HG03039 (cell line): ENCODE results near the gene SCYGR7.
"Not testable (repeated sequence)": the region's sequence is repeated elsewhere in the genome, so short reads cannot be mapped to it uniquely, and the experiment has no call there.

ENCODE experiments used
- ATAC-seq: cut with Tn5 transposase; IDR thresholded peaks from one replicate; pipeline ENCODE4 v1.9.1; 2021; ENCODE audit warnings: mild to moderate bottlenecking, moderate library complexity; ENCODE audit not compliant: unreplicated experiment

The SCYGR7 gene, protein sequence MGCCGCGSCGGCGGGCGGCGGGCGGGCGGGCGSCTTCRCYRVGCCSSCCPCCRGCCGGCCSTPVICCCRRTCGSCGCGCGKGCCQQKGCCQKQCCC

DNA sequence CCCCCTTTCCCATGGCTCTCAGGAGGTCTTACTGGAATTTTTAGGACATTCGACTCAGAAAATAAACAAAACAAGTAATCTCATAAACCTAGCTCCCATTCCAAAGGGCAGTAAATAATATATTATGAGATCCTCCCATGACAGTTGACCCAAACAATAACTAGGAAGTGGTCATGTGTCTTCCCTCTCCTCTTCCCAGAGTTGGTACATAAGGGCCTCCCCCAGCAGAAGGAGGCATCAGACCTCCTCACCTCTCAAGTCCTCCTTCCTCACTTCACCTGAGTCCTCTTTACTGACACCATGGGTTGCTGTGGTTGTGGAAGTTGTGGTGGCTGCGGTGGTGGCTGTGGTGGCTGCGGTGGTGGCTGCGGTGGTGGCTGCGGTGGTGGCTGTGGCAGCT is at the start of gene SCYGR7:
TSS of gene SCYGR7 (plus strand) at position 301 of the 400 bp plus-strand sequence. CDS start at position 301, 0 bp downstream.
- no peak for ATAC-seq

DNA sequence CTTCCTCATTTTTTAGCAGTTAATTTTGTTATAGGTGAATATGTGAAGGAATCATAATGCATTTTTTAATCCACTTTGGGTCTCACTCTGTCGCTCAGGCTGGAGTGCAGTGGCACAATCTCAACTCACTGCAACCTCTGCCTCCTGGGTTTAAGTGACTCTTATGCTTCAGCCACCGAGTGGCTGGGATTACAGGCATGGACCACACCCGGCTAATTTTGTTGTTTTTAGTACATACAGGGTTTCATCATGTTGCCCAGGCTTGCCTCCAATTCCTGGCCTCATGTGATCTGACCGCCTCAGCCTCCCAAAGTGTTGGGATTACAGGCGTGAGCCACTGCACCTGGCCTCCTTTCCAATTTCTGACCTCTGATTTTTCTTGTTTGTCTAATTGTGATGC is 43.9 kb upstream of the SCYGR7 start:
- ATAC-seq: no peak

DNA sequence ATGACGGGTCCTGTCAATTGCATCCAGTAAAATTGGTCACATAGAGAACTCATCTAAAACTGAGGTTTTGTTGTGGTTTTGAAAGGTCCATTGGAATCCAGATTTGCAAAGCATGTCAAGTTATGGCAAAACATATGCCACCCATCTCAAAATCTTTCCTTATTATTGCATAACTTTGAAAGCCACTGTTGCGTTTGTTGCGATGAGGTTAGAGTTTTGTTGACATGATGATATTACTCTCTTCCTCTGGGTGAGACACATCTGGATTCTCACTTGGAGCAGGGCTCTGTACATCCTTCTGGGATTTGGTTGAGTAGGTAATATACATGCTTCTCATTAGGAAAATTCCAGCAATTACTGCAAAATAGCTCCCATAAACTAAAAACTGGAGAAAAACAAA is 40.9 kb upstream of the SCYGR7 start:
- no peak for ATAC-seq

DNA sequence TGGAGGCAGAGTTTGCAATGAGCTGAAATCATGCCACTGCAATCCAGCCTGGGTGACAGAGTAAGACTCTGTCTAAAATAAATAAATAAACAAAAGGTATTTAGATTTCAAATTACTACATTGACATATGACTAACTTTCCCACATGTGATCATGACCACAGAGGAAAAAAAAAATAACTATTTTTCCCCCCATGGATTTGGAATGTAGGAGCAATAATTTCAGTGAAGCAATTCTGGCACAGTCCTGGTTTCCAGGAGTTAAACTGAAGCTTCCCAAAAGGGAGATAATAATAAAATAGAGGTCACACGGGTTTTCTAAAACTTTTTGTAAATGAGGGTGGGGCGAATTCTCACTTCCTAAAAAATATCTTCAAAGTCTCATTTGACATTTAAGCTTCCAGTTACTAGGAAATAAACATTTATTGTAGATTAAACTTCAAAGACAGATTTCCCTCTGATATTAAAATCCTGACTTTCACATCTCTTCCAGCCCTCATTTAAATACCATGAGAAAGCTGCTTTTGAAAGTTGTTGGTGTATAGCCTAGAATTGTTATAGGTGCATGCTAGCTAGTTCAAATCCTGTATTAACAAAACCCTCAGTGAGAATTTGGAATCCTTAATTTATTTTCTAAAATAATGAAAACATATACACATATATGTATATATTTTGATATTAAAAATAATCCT is 31.0 kb upstream of the SCYGR7 start:
- no peak for ATAC-seq

DNA sequence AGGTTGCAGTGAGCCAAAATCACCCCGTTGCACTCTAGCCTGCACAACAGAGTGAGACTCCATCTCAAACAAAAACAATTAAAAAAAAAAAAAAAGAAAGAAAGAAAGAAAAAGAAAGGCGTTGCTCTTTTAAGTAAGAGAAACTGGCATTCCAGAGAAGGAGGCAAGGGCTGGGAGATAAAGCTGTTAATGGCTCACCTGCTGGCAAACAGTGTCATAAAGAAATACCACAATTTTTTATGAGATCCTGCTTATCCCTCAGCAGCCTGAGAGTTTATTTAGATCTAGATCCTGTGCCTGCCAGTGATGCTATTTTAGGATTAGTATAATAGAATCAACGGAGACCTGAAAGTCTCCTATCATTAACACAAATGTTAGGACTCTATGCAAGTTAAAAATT is 26.6 kb upstream of the SCYGR7 start:
- no peak for ATAC-seq

DNA sequence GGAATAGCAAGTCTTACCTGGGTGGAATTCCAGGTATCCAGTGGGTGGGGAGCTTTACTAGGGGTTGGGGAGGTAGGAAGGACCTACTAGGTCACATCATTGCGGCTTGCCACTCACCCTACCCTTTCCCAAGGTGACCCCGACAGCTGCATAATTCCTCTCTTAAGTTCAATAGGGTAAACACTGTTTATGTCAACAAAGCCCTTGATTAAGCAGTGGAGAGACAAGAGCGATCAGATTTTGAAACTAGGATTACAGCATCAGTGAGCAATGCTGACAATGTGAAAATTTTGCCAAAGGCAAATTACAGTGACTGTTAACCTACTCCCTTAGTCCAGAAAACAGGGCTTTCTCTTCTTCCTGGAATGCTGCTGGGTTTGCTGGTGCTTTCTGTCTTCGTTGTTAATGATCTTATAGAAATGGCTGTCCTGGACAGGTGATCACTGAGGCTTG is 24.8 kb upstream of the SCYGR7 start:
- no peak for ATAC-seq

DNA sequence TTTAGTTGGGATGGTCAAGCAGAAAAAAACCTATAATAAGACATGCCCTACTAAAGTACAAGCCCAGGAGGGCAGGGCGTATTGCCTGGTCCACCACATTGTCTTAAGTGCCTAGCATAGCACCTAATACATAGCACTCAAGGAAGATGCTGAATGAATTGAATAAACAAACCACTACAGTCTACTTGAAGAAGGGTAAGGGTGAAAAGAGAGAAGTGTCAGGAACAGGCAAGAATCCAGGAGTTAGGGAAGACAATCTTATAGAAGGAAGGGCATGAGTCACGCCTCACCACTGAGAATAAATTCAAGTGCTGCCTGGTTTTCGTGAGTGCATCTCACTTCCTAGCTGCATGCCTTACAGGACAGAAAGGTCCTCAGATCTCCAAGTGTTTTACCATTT is 24.2 kb upstream of the SCYGR7 start:
- ATAC-seq: no peak

DNA sequence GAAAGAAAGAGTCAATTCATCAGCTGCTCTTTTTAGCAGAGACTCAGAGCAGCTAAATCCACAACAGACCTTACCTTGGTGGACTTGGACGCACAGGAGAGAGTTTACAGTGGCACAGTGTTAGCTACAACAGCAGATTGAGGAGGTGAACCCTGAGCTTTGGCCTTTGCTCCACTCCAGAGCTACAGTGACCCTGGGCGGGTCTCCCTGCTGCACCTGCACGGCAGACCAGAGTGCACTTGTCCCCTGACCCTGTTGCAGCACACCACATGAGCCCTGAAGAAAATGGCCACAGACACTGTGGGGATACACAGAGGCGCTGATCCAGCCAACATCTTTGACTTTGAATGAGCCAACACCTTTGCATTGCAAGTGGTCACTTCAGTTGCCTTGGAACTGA is 21.3 kb upstream of the SCYGR7 start:
- no peak for ATAC-seq

DNA sequence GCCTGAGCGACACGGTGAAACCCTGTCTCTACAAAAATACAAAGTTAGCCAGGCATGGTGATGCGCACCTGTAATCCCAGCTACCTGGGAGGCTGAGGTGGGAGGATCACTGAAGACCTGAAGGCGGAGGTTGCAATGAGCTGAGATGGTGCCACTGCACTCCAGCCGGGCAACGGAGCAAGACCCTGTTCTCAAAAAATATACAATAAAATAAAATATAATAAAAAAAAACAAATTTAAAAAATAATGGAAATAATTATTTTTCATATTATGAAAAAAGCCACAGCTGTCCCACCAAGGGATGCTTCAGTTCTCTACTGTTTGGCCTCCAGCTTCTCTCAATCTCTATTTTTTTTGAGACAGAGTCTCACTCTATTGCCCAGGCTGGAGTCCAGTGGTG is 20.7 kb upstream of the SCYGR7 start:
- no peak for ATAC-seq

DNA sequence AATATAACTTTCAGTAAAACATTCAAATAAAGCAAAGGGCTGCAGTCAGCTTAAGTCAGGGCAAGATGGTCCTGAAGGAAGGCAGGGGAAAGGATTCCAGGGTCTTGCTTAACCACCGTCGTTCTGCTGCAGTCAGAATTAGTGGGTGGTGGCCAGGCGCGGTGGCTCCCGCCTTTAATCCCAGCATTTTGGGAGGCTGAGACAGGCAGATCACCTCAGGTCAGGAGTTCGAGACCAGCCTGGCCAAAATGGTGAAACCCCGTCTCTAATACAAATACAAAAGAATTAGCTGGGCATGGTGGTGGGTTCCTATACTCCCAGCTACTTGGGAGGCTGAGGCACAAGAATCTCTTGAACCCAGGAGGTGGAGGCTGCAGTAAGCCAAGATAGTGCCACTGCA is 17.1 kb upstream of the SCYGR7 start:
- ATAC-seq: no peak

DNA sequence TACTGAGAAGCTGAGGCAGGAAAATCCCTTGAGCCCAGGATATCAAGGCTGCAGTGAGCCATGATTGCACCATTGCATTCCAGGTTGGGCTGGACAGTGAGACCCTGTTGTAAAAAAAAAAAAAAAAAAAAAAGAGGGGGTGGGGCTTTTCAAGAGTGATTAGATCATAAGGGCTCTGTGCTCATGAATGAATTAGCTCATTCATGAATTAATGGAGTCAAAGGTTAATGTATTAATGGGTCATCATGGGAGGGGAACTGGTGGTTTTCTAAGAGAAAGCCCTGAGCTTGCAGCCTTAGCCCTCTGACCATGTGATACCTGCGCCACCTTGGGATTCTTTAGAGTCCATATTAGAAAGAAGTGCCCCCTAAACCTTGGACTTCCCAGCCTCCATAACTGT is 14.8 kb upstream of the SCYGR7 start:
- no peak for ATAC-seq

DNA sequence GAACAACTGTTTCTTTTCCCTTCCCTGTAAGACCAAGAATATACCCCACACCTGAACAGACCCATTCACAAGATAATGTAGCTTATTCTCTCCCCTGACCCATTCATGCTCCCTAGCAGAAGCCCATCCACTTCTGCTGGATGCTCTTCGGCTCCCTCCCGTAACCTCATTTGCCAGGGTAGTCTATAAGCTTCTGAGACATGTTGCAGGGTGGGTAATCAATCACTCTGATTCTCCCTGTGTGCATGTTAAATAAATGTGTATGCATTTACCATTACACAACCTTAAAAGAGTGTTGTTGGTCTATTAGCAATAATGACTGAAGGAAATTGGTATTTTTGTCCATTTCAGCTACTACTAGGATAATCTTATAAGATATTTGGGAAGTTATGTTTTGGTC is 11.6 kb upstream of the SCYGR7 start:
- ATAC-seq: no peak

DNA sequence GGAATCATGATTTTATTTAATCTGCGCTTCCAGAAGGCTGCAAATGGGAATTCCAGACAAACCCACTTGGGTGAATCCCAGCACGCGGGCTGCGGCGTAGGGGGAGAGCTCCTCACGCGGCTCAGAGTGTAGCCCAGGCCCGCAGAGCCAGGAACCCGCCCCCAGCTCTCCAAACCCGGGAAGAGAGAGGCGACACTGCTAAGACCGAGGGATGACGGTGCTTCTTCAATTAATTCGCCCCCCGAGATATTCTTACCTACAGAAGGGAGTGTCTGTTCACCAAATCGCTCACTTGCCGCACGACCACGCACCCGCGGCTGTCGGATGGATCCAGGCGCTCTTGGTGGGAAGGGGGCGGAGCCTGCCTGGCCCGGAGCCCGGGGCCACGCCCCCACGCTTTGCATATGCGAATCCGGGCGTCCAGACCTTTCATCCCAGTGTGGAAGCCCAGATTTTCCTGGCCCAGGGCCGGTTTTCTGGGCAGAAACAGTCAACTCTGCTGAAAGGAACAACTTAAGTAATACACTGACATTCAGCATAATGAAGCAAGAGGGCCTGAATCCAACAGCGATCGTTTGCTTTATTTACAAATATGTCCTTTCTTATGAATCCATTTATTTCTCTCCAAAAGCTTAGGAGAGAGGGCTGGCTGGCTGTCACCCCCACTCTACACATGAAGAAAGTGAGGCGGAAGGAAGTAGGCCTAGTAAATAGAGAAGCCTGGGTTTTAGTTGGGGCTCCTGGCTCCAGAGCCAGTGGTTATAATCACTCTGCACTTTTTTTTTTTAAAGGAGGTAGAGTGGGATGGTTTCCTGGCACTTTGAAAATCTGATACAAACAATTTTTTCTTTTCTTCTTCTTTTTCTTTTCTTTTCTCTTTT is 10.2 kb upstream of the SCYGR7 start, which contains the start of gene SLC19A3:
TSS of gene SLC19A3 (minus strand) at position 342 of the 881 bp plus-strand sequence. CDS start 15,710 bp downstream, outside the sequence.
- no peak for ATAC-seq

DNA sequence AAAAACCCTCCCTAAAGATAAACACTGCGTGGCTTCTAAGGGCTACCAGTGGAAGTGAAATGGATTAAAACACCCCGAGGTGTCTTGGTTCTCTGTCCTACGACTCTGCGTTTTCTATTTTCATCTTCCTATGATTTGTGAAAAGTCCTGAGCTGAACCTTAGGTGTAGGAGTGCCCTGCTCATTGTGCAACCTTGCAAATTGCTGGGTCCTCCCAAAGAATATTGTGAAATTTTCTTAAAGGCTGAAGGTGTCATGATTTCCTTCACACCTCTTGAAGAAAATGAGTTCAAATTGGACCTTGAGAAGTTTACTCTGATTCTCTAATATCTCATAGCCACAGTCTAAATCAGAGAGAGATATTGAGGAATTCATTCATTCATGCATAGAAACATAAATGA is 8.5 kb upstream of the SCYGR7 start:
- no peak for ATAC-seq

DNA sequence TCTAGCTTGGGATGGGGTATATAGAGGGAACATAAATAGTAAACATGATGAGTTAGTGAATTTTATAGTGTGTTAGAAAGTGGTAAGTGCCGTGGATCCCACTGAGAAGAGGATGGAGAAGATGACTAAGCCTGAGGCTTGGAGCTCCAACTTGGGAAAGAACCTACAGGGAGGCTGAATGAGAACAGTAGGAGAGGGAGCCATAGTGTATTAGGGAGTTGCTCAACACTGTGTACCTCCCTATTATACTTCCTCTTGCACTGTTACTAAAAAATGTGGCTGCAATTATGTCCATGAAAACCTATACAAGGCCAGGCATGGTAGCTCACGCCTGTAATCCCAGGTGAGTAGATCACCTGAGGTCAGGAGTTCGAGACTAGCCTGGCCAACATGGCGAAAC is 7.5 kb upstream of the SCYGR7 start:
- ATAC-seq: no peak

DNA sequence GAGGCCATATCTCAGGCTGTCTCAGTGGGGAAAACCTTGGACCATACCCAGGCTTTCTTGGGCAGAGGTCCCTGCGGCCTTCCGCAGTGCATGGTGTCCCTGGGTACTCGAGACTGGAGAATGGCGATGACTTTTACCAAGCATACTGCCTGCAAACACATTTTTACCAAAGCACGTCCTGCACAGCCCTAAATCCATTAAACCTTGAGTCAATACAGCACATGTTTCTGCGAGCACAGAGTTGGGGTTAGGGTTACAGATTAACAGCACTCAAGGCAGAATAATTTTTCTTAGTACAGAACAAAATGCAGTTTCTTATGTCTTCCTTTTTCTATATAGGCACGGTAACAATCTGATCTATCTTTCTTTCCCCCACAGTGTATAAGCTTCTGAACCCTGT is 5.3 kb upstream of the SCYGR7 start:
- ATAC-seq: not testable (repeated sequence)

DNA sequence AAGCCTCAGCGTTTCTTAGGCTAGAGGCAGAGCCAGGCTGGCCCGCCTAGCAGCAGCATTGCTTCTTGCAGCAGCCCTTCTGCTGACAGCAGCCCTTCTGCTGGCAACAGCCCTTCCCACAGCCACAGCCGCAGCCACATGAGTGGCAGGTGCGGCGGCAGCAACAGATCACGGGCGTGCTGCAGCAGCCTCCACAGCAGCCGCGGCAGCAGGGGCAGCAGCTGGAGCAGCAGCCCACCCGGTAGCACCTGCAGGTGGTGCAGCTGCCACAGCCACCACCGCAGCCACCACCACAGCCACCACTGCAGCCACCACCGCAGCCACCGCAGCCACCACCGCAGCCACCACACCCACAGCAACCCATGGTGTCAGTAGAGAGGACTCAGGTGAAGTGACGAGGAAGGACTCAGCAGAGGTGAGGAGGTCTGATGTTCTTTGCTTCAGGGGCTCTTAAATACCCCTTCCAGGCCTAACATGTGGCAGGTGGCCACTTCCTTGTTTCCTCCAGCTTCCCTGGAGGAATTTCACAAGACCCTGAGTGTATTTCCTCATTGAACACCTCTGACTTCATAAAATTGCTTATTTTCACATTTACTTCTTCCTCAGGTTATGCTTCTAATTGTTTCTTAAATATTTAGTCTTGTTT is 3.6 kb upstream of the SCYGR7 start, which contains the start of gene SCYGR6:
TSS of gene SCYGR6 (minus strand) at position 364 of the 646 bp plus-strand sequence. CDS start at position 364, 0 bp downstream.
- no peak for ATAC-seq

DNA sequence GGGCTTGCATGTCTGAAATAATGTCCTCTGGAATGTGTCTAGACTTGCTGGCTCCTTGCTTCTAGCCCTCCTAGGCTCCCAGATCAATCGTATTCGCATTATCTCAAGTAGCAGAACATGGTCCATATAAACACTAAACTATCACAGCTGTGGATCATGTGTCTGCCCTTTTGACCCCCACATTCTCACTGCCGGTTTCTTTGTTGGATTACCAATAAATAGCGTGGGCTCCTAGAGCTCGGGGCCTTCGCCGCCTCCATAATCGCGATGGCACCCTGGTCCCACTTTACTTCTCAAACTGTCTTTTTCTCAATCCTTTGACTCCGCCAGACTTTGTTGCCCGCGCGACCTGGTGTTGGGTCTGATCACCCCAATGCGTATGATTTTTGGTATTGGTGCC is 11.2 kb downstream of the SCYGR7 start:
- ATAC-seq: no peak

DNA sequence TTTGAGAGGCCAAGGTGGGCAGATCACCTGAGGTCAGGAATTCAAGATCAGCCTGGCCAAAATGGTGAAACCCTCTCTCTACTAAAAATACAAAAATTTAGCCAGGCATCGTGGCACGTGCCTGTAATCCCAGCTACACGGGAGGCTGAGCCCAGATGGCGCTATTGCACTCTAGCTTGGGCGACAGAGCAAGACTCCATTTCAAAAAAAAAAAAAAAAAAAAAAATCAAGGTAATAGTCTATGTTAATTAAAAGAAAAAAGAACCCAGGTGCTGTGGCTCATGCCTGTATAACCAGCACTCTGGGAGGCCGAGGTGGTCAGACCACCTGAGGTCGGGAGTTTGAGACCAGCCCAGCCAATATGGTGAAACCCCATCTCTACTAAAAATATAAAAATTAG is 12.6 kb downstream of the SCYGR7 start:
- not testable (repeated sequence) for ATAC-seq

DNA sequence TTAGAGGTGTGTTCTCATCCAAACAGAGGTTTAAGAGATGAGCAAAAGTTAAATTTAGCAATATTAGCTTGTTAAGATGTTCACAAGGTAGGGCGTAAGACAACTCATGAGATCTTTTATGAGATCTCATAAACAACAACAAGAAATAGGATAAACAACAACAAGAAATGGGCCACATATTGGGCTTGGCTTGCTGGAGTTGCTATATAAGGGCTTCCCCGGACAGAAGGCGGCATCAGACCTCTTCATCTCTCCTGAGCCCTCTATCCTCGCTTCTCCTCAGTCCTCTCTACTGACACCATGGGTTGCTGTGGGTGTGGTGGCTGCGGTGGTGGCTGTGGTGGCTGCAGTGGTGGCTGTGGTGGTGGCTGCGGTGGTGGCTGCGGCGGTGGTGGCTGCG is 17.5 kb downstream of the SCYGR7 start, which contains the start of gene SCYGR8:
TSS of gene SCYGR8 (plus strand) at position 301 of the 400 bp plus-strand sequence. CDS start at position 301, 0 bp downstream.
- ATAC-seq: no peak

DNA sequence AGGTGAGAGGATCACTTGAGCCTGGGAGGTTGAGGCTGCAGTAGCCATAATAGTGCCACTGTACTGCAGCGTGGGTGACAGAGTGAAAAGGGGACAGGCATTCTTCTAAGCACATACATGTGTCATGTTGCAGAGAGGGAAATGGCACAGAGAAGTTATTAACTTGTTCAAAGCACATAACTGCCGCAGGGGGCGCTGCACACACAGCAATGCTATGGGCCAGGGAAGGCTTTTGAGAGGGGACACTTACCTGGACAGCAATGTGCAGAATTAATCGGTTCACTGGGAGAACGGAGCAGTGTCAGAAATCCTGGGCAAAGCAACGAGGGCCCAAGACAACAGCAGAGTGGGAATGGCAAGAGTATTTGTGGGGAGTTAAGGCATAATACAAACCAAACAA is 19.9 kb downstream of the SCYGR7 start:
- ATAC-seq: no peak
